ENCODE data around the gene MAGI2.

Gene MAGI2

GRCh38 chr7:78052112-78052511 lies 1401.4 kb downstream of the MAGI2 start:
- DNase-seq = no peak

- DNase-seq = no peak
Measured at GRCh38 chr7:78047800-78048199, 1405.7 kb downstream of the MAGI2 start.

- DNase-seq = no peak
Measured at GRCh38 chr7:78043159-78043558, 1410.3 kb downstream of the MAGI2 start.

GRCh38 chr7:78041423-78041822 lies 1412.0 kb downstream of the MAGI2 start:
- no peak for DNase-seq

GRCh38 chr7:78039790-78040776 lies 1413.4 kb downstream of the MAGI2 start:
- peak; percentile 70 for DNase-seq

GRCh38 chr7:78038465-78039080 lies 1414.9 kb downstream of the MAGI2 start:
- no peak for DNase-seq

DNA sequence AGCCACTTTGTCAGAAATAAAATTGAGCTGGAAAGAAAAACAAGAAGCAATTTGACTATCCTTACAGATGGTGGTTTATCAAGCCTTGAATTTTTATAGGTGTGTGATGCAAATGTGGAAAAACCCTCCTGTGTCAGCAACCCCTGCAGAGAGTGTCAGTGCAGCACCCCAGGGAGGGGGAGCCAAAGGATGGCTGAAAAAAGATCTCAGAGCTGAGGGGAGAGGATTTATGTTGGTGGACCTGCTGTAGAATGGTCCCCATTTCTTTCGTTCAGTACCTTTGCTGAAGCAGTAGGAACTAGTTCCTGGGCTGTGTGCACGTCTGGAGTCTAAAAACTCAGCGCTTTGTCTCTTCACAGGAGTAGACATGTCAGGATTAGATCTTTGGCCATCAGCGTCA lies 1415.9 kb downstream of the MAGI2 start:
- no peak for DNase-seq

DNA sequence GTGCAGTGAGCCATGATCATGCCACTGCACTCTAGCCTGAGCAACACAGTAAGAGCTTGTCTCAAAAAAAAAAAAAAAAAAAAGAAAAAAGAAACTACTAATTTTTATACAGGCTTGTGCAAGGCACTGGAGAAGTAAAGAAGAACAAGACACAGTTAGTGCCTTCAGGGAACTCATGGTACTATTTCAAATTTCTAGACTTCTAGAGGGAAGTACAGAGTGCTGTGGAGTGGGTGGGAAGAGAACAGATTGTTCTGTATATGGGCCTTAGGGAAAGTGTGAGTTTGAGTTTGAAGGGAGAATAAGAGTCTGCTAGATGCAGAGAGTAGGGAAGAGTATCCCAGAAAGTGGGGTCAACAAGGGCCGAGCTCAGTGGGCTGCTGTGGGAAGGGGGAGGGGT lies 1420.1 kb downstream of the MAGI2 start:
- no peak for DNase-seq

GRCh38 chr7:78026492-78026891 lies 1427.0 kb downstream of the MAGI2 start:
- DNase-seq = no peak

GRCh38 chr7:78024591-78024990 lies 1428.9 kb downstream of the MAGI2 start:
- no peak for DNase-seq

DNA sequence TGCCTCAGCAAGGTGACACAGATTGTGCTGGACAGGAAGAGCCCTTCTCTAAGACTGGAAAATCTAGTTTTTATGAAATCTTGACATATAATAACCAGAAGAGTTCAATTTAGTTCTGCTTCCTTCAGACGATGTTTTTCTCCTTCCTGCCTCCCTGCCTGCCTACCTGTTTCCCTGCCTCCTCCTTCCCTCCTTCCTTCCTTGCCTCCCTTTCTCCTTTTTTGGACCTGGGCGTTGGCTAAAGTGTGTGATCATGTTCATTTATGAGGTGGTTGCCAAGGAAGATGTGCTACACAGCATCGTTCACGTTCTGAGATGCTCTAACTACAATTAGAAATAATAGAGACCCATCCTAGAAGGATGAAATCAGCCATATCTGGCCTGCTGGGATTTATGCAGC lies 1430.3 kb downstream of the MAGI2 start:
- DNase-seq = no peak

GRCh38 chr7:78022165-78022564 lies 1431.3 kb downstream of the MAGI2 start:
- DNase-seq = no peak

DNA sequence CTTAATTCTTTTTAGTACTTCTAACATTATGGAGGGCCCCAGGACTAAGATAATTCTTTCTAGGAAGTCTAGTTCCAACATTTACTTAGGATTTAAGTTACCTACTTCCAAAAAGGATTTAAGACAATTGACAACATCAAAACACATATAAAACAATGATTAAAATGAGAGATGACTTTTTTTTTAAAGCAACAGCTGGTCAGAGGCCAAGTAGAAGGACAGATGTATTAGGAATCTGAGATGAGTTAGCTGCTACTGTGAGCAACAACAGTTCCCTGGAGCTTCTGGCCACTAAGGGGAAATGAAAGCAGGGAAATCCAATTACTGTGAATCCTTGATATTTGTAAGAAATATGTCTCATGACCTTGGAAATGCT lies 1432.6 kb downstream of the MAGI2 start:
- no peak for DNase-seq

DNA sequence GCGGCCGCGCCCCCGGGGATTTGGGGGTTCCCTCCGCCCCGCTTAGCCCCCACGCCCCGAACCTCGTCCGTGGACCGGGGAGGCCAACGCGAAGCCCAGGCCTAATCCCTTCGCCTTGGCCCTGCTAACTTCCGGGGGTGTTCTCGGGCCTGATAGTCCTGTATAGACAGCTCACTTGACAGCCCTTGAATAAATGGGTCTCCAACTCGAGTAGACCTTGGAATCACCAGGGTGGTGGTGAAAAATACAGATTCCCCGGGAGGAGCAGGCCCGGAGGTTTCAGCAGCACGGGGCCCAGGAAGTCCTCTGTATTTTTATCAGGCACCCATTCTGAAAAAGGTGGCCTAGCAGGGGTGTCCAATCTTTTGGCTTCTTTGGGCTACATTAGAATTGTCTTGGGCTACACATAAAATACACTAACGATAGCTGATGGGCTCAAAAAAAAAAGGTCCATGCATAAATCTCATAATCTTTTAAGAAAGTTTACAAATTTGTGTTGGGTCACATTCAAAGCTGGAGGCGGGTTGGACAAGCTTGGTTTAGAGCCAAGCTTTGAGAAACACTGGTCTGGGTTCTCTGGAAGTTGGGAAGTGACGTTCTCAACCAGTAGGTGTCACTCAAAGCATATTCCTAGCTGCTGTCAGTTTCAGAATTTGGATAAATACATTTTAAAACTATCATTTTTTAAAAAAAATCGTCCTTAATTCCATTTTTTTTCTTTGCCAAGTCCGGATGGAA lies 1433.2 kb downstream of the MAGI2 start:
- peak; percentile 55 for DNase-seq

GRCh38 chr7:78019447-78020135 lies 1433.9 kb downstream of the MAGI2 start:
- DNase-seq = peak; percentile 76

- peak; percentile 12 for DNase-seq
Measured at GRCh38 chr7:78018641-78019446, 1434.6 kb downstream of the MAGI2 start.

DNA sequence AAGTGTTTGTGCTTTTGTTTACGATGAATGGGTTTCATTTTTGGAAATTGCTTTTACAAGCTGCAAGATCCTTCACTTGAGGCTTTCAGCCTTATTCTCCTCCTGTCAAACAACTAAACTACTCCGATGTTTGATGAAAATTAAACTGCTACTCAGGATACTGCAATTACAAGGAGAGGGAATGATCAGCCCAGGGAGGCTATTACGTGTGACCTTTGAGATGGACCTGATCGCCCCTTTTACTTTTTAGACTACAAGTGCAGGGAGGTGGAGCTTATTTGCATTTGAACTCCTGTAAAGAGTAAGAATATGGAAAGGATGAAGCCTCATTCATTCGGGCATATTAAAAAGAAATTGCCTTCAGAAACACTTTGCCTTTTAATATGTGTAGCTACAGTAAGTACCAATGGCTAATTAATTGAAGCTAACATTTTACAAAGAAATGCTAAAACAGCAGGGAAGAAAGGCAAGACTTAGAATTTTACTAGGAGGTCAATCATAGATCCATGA lies 1435.8 kb downstream of the MAGI2 start:
- DNase-seq = no peak

DNA sequence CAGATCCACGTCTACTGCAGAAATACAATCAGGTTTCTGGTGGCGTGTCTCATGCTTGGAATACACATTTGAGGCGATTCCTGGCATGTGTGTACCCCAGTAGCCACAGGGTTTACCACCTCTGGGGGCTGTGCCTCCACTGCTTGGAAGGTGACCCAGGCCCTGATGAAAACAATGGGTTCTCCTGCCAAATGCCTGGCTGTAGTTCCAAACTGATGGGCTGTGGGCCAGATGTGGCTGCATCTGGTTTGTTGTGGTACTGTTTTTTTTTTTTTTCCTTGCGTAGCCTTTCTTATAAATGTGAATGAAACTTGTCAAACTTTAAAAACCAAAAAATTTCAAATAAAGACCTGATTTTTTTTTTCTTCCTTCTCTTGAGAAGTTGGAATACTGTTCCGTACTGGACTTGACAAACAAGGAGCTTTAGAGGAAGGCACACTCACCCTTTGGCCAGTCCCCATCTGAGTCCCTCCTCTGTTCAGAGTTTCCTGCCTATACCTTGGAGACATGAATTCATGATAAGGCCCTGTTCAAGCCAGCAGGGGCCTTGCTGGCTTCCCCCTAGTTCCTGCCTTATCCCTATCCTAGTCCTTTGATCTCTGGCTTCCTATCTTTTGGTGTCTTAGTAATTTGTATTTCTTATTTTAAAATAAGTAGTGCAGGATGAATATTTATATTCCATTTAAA lies 1437.8 kb downstream of the MAGI2 start:
- no peak for DNase-seq

DNA sequence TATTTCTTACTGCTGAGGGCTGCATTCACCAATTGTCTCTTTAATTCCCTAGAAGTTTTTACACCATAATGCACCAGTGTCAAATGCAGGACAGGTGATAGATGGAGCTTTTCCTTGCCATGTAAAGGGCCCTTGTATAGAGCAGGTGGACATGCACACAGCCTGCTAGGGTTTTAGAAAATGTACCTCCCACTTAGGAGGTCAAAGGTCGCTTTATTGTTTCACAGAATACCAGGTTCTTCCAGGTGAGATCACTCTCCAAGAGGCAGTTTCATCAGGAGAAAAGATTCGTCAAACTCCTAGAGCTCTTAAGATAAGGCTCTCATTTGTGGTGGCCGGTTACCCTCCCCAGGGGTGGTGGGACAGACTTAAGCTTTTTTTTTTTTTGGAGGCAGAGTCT lies 1439.1 kb downstream of the MAGI2 start:
- no peak for DNase-seq

- no peak for DNase-seq
Measured at GRCh38 chr7:78013386-78013785, 1440.1 kb downstream of the MAGI2 start.

DNA sequence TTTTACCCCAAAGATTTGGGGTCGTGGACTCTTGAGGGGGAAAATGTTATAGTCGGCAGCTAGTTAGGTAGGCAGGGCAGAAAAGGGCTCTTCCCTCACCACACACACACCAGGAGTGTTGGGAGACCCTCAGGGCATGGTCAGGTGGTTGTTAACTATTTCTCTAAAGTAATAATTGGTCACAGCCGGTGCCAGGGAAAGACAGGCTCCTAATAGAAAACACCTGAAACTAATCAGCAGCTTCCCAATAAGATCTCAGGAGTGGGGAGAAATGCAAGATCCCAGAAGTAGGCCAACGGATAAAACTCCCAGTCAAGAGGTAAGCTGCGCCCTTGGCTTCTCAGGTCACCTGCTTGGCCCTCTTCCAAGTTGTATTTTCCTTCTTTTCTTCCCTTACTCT lies 1441.8 kb downstream of the MAGI2 start:
- DNase-seq = no peak

All from activated CD4-positive, alpha-beta T cell treated with anti-CD3 and anti-CD28 coated beads, Interleukin-2, Interleukin-6, amounts not matched to agents 100 ng/mL and 50 ng/mL, durations not matched to agents 16 hours and 8 hours (primary cell).